HepG2 (cell line): ENCODE results near the gene NAPB. TPM values are rescaled to one million over a fixed set of nuclear protein-coding genes. Genes with fewer than 3 reads are reported as not detected.

Experiments
- HNF4A ChIP-seq: sonication (generic); formaldehyde crosslinking; IDR thresholded peaks from 2 replicates; pipeline ENCODE4 v1.4.0; 2020; ENCODE audit warnings: missing genetic modification reagents
- MED13 ChIP-seq: sonication (generic); formaldehyde crosslinking; IDR thresholded peaks from 2 replicates; pipeline ENCODE4 v1.5.0; 2020; ENCODE audit warnings: missing genetic modification reagents
- MTA1 ChIP-seq: sonication (generic); formaldehyde crosslinking; IDR thresholded peaks from 2 replicates; pipeline ENCODE4 v1.4.0; 2020; ENCODE audit warnings: missing genetic modification reagents, mild to moderate bottlenecking, borderline replicate concordance
- NFE2L2 ChIP-seq: fragments of 150-350 bp; IDR thresholded peaks from 2 replicates; pipeline ENCODE4 v1.6.1; 2014; ENCODE audit warnings: low read length
- YY1 ChIP-seq: IDR thresholded peaks from 2 replicates; pipeline ENCODE4 v1.6.1; 2011; ENCODE audit warnings: low read length, low read depth, moderate library complexity, mild to moderate bottlenecking; ENCODE audit not compliant: insufficient read depth, insufficient replicate concordance
- ZNF274 ChIP-seq: sonication (generic); formaldehyde crosslinking; IDR thresholded peaks from 2 replicates; pipeline ENCODE4 v1.5.1; 2020; ENCODE audit warnings: mild to moderate bottlenecking, missing genetic modification reagents
- ZNF44 ChIP-seq: sonication (generic); formaldehyde crosslinking; IDR thresholded peaks from 2 replicates; pipeline ENCODE4 v1.5.1; 2020; ENCODE audit warnings: mild to moderate bottlenecking, missing genetic modification reagents
- ZNF550 ChIP-seq: sonication (generic); formaldehyde crosslinking; IDR thresholded peaks from 2 replicates; pipeline ENCODE4 v1.4.0; 2020; ENCODE audit warnings: mild to moderate bottlenecking, missing genetic modification reagents, borderline replicate concordance
- ZNF563 ChIP-seq: sonication (generic); formaldehyde crosslinking; IDR thresholded peaks from 2 replicates; pipeline ENCODE4 v1.8.0; 2022; ENCODE audit warnings: mild to moderate bottlenecking, moderate library complexity, missing genetic modification reagents
- ZNF766 ChIP-seq: sonication (generic); formaldehyde crosslinking; IDR thresholded peaks from 2 replicates; pipeline ENCODE4 v1.5.0; 2020; ENCODE audit warnings: missing genetic modification reagents, borderline replicate concordance
- polyA plus RNA-seq, 8 experiments: library from polyadenylated mRNA; depleted of rRNA in 3 of 8; stranded (reverse) in 7 of 8; unstranded in 1 of 8; fragments of >200 nt; fragmentation: Illumina TruSeq in 4 of 8; extraction: Trizol in 4 of 8; gene quantifications; 2 replicates each; pipeline versions ENCODE4 v1.2.1 to v1.2.3, GENCODE V29; 2011 to 2016; ENCODE audit warnings: low read depth in 4 of 8, missing spikeins in 1 of 8, mixed read lengths in 1 of 8; ENCODE audit not compliant: insufficient read depth in 1 of 8
- total RNA-seq, 5 experiments: library from RNA; depleted of rRNA; stranded (reverse); fragments of >200 nt; fragmentation: Illumina TruSeq; extraction: Trizol; gene quantifications; 2 replicates each; pipeline ENCODE4 v1.2.3, GENCODE V29; 2016; ENCODE audit warnings: low read depth in 1 of 5
- TF ChIP-seq, protein P1 (sequence below), 2 experiments: fragments of 450-650 bp in 1 of 2; sonication (generic) in 1 of 2; formaldehyde crosslinking in 1 of 2; IDR thresholded peaks; 2 replicates each; pipeline versions ENCODE4 v1.6.1 to v1.8.0; 2016 to 2022; ENCODE audit warnings: antibody characterized with exemption in 1 of 2, mild to moderate bottlenecking in 1 of 2, missing genetic modification reagents in 1 of 2
- TF ChIP-seq, protein P2 (sequence below): sonication (generic); formaldehyde crosslinking; IDR thresholded peaks from 2 replicates; pipeline ENCODE4 v1.5.1; 2020; ENCODE audit warnings: mild to moderate bottlenecking, missing genetic modification reagents, borderline replicate concordance
- TF ChIP-seq, protein P3 (sequence below): sonication (generic); formaldehyde crosslinking; IDR thresholded peaks from 2 replicates; pipeline ENCODE4 v1.4.0; 2020; ENCODE audit warnings: low read depth, mild to moderate bottlenecking, missing genetic modification reagents

NAPB gene
- total and polyA plus RNA-seq, 2 of the 13 experiments (the other 11 are each of a cell fraction or from before 2014, with no cell fraction given): 15.2 to 16.1 TPM

DNA sequence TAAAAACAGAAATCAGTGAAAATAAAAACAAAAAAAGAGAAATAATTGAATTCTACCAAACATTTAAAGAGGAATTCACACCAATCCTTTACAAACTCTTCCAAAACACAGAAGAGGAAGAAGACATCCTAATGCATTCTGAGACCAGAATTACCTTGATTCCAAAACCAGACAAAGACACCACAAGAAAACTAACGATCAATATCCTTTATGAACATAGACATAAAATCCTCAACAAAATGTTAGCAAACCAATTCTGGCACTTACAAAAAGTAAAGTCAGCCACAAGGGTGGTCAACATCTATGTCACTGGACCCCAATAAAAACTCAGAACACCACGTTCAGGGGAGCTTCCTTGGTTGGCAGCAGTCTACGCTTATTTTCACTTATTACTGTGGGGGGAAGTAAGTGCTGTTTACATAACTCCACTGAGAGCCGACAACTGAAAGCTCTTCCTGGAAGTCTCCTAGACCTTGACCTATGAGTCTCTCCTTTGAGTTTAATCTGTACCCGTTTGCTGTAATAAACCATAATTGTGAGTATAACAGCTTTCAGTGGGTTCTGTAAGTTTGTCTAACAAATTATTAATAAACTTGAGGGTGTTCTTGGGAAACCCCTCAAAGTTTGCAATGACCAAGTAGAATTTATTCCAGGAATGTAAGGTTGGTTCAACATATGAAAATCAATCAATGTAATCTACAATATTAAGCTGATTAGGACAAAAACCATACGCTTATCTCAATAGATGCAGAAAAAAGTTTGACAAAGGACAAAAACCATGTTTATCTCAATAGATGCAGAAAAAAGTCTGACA, 34.8 kb downstream of the NAPB start (continued):
- TF ChIP-seq, protein P1, sequence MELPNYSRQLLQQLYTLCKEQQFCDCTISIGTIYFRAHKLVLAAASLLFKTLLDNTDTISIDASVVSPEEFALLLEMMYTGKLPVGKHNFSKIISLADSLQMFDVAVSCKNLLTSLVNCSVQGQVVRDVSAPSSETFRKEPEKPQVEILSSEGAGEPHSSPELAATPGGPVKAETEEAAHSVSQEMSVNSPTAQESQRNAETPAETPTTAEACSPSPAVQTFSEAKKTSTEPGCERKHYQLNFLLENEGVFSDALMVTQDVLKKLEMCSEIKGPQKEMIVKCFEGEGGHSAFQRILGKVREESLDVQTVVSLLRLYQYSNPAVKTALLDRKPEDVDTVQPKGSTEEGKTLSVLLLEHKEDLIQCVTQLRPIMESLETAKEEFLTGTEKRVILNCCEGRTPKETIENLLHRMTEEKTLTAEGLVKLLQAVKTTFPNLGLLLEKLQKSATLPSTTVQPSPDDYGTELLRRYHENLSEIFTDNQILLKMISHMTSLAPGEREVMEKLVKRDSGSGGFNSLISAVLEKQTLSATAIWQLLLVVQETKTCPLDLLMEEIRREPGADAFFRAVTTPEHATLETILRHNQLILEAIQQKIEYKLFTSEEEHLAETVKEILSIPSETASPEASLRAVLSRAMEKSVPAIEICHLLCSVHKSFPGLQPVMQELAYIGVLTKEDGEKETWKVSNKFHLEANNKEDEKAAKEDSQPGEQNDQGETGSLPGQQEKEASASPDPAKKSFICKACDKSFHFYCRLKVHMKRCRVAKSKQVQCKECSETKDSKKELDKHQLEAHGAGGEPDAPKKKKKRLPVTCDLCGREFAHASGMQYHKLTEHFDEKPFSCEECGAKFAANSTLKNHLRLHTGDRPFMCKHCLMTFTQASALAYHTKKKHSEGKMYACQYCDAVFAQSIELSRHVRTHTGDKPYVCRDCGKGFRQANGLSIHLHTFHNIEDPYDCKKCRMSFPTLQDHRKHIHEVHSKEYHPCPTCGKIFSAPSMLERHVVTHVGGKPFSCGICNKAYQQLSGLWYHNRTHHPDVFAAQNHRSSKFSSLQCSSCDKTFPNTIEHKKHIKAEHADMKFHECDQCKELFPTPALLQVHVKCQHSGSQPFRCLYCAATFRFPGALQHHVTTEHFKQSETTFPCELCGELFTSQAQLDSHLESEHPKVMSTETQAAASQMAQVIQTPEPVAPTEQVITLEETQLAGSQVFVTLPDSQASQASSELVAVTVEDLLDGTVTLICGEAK (IDR thresholded peaks at IDR 0.05): no peak
- TF ChIP-seq, protein P1 (CRISPR knock-in tag; IDR thresholded peaks at IDR 0.05): no peak
- no peak for TF ChIP-seq ZNF44 (CRISPR knock-in tag)
- TF ChIP-seq ZNF766 (CRISPR knock-in tag): no peak
- no peak for TF ChIP-seq YY1
- no peak for TF ChIP-seq ZNF563 (CRISPR knock-in tag)
- TF ChIP-seq NFE2L2: no peak
- TF ChIP-seq, protein P2, sequence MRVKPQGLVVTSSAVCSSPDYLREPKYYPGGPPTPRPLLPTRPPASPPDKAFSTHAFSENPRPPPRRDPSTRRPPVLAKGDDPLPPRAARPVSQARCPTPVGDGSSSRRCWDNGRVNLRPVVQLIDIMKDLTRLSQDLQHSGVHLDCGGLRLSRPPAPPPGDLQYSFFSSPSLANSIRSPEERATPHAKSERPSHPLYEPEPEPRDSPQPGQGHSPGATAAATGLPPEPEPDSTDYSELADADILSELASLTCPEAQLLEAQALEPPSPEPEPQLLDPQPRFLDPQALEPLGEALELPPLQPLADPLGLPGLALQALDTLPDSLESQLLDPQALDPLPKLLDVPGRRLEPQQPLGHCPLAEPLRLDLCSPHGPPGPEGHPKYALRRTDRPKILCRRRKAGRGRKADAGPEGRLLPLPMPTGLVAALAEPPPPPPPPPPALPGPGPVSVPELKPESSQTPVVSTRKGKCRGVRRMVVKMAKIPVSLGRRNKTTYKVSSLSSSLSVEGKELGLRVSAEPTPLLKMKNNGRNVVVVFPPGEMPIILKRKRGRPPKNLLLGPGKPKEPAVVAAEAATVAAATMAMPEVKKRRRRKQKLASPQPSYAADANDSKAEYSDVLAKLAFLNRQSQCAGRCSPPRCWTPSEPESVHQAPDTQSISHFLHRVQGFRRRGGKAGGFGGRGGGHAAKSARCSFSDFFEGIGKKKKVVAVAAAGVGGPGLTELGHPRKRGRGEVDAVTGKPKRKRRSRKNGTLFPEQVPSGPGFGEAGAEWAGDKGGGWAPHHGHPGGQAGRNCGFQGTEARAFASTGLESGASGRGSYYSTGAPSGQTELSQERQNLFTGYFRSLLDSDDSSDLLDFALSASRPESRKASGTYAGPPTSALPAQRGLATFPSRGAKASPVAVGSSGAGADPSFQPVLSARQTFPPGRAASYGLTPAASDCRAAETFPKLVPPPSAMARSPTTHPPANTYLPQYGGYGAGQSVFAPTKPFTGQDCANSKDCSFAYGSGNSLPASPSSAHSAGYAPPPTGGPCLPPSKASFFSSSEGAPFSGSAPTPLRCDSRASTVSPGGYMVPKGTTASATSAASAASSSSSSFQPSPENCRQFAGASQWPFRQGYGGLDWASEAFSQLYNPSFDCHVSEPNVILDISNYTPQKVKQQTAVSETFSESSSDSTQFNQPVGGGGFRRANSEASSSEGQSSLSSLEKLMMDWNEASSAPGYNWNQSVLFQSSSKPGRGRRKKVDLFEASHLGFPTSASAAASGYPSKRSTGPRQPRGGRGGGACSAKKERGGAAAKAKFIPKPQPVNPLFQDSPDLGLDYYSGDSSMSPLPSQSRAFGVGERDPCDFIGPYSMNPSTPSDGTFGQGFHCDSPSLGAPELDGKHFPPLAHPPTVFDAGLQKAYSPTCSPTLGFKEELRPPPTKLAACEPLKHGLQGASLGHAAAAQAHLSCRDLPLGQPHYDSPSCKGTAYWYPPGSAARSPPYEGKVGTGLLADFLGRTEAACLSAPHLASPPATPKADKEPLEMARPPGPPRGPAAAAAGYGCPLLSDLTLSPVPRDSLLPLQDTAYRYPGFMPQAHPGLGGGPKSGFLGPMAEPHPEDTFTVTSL (CRISPR knock-in tag): peak; percentile 95
- no peak for TF ChIP-seq MED13 (CRISPR knock-in tag)
- TF ChIP-seq HNF4A (CRISPR knock-in tag): peak; percentile 80
- TF ChIP-seq ZNF550: no peak
- no peak for TF ChIP-seq MTA1
- TF ChIP-seq, protein P3, sequence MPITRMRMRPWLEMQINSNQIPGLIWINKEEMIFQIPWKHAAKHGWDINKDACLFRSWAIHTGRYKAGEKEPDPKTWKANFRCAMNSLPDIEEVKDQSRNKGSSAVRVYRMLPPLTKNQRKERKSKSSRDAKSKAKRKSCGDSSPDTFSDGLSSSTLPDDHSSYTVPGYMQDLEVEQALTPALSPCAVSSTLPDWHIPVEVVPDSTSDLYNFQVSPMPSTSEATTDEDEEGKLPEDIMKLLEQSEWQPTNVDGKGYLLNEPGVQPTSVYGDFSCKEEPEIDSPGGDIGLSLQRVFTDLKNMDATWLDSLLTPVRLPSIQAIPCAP: no peak
- TF ChIP-seq ZNF274 (CRISPR knock-in tag): no peak
